Spleen (tissue), 7 donors: ENCODE data around the gene GSTK1.

ENCODE experiments used
- POLR2AphosphoS5 ChIP-seq, 3 donors: sonication (generic); formaldehyde crosslinking; IDR thresholded peaks; one replicate each; pipeline ENCODE4 v1.5.1; 2017; ENCODE audit warnings: antibody characterized with exemption in 3 of 3
- TF ChIP-seq, protein P1 (sequence below), 11 experiments: fragments of 200-600 bp in 7 of 11; fragments of 450-650 bp in 4 of 11; sonication (generic) in 4 of 11; IDR thresholded peaks in 8 of 11; conservative IDR thresholded peaks in 3 of 11; 1 replicate in 7 of 11; 2 replicates in 4 of 11; pipeline versions ENCODE4 v1.4.0 to v1.8.0; 2016 to 2021; ENCODE audit warnings: antibody characterized with exemption in 11 of 11, inconsistent platforms in 4 of 11, mild to moderate bottlenecking in 1 of 11
- donor health status: DM: no; HTN: no; CAD: no; lungs with moderate emphysema.
- donor health status: DM: no; HTN: no; CAD: no.
- donor health status: DM: no; HTN: no; CAD: no.

DNA sequence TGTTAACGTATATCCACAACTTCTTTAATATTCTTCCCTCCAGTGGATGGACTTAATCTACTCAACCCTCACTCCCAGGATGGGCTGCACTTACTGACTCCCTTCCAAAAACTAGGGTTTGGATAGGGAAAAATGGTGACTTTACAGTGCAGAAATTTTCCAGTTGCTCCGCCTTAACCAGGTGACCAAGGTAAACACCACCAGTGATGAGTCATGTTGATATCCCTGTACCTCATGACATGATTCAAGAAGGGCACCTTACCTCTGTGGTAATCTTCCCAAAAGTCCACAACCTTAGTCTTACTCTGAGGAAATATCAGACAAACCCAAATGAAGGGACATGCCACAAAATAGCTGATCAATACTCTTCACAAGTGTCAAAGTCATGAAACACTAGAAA is 3.5 kb upstream of the GSTK1 start:
- TF ChIP-seq, protein P1, sequence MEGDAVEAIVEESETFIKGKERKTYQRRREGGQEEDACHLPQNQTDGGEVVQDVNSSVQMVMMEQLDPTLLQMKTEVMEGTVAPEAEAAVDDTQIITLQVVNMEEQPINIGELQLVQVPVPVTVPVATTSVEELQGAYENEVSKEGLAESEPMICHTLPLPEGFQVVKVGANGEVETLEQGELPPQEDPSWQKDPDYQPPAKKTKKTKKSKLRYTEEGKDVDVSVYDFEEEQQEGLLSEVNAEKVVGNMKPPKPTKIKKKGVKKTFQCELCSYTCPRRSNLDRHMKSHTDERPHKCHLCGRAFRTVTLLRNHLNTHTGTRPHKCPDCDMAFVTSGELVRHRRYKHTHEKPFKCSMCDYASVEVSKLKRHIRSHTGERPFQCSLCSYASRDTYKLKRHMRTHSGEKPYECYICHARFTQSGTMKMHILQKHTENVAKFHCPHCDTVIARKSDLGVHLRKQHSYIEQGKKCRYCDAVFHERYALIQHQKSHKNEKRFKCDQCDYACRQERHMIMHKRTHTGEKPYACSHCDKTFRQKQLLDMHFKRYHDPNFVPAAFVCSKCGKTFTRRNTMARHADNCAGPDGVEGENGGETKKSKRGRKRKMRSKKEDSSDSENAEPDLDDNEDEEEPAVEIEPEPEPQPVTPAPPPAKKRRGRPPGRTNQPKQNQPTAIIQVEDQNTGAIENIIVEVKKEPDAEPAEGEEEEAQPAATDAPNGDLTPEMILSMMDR (IDR thresholded peaks at IDR 0.05 in 8 of 11, conservative IDR thresholded peaks at IDR 0.05 in 3 of 11) = no peak
- TF ChIP-seq POLR2AphosphoS5 (IDR thresholded peaks at IDR 0.05) = no peak
